Measurements from ENCODE around the gene CMSS1.

GRCh38 chr3:99776516-99777209 is 41.0 kb upstream of the CMSS1 start:
- TF ChIP-seq CTCF (IDR thresholded peaks at IDR 0.05) (no peak), POLR2A (IDR thresholded peaks at IDR 0.05) (no peak)

Data from uterus (tissue), 2 donors.